Osteoblast (primary cell): Measurements from ENCODE around the gene KCNJ10. TPM values are rescaled to one million over a fixed set of nuclear protein-coding genes. Genes with fewer than 3 reads are reported as not detected.

Experiments
- DNase-seq: peaks from one replicate; pipeline ENCODE4 v3.0.0; 2011; ENCODE audit warnings: low spot score, mixed read lengths; ENCODE audit not compliant: insufficient read length; ENCODE audit errors: missing footprints
- H2AFZ ChIP-seq: 2 replicates; pipeline ENCODE4 v1.6.0; 2011; ENCODE audit warnings: mild to moderate bottlenecking, low read length
- H3K27ac ChIP-seq: 2 replicates; pipeline ENCODE4 v1.5.1; 2011; ENCODE audit warnings: mild to moderate bottlenecking, low read depth, low read length, moderate library complexity
- H3K27me3 ChIP-seq: 2 replicates; pipeline ENCODE4 v1.6.0; 2012; ENCODE audit warnings: mild to moderate bottlenecking, control low read depth, inconsistent platforms, low read length, moderate library complexity; ENCODE audit not compliant: insufficient read depth
- H3K36me3 ChIP-seq: 2 replicates; pipeline ENCODE4 v1.5.1; 2011; ENCODE audit warnings: mild to moderate bottlenecking, low read length, control low read depth, moderate library complexity; ENCODE audit not compliant: insufficient read depth
- H3K4me1 ChIP-seq: 2 replicates; pipeline ENCODE4 v1.5.1; 2011; ENCODE audit warnings: mild to moderate bottlenecking, low read length, control low read depth, moderate library complexity; ENCODE audit not compliant: insufficient read depth
- H3K4me2 ChIP-seq: 2 replicates; pipeline ENCODE4 v1.6.0; 2011; ENCODE audit warnings: mild to moderate bottlenecking, low read length; ENCODE audit not compliant: insufficient read depth
- H3K4me3 ChIP-seq: fragments of 200-600 bp; sonication (generic); 3 replicates; pipeline ENCODE4 v1.5.1; 2012; ENCODE audit warnings: mild to moderate bottlenecking, low read length, inconsistent platforms; ENCODE audit not compliant: insufficient read depth
- H3K79me2 ChIP-seq: 2 replicates; pipeline ENCODE4 v1.6.0; 2012; ENCODE audit warnings: mild to moderate bottlenecking, low read length, control low read depth, inconsistent platforms; ENCODE audit not compliant: insufficient read depth
- H3K9me3 ChIP-seq: 2 replicates; pipeline ENCODE4 v1.5.1; 2011; ENCODE audit warnings: low read depth, low read length, control low read depth
- H4K20me1 ChIP-seq: 2 replicates; pipeline ENCODE4 v1.6.0; 2012; ENCODE audit warnings: mild to moderate bottlenecking, low read length, control low read depth; ENCODE audit not compliant: insufficient read depth
- CTCF ChIP-seq: IDR thresholded peaks from 2 replicates; pipeline ENCODE4 v1.5.1; 2011; ENCODE audit warnings: mild to moderate bottlenecking, low read depth, low read length, moderate library complexity; ENCODE audit errors: extremely low read depth
- total RNA-seq: library from RNA; depleted of rRNA; stranded (reverse); fragments of >200 nt; gene quantifications from 2 replicates; pipeline ENCODE4 v1.2.3, GENCODE V29; 2012

Gene KCNJ10
- total RNA-seq, 1 donor: not detected

DNA sequence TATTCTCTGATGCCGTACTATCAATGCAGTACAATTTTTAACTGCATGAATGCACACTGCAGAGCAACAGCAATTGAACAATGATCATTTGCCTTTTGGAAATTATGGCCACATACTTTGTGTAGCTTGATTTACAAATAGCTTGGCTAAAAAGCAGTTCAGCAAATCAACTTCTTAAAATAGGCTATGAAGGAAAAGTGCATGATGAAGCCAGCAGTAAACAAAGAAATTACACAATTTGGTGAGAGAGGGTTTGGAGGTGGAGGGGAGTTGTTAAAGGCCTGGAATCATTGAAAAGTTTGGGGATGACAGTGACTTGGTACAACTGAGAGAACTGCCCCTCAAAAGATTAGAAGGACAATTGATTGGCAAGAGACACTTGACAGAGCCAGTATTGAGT lies 44.6 kb downstream of the KCNJ10 start:
- H3K4me2 ChIP-seq: no peak overlapping the region
- H4K20me1 ChIP-seq: no peaks in the 10 kb centered on the region
- no peaks in the 10 kb centered on the region for H3K27me3 ChIP-seq
- H3K79me2 ChIP-seq: peaks cover 4% of the 10 kb centered on the region
- H3K27ac ChIP-seq: no peak overlapping the region
- TF ChIP-seq CTCF: no peak
- no peak for DNase-seq
- H3K4me3 ChIP-seq: no peak overlapping the region
- H2AFZ ChIP-seq: no peak overlapping the region
- H3K9me3 ChIP-seq: no peaks in the 10 kb centered on the region
- no peaks in the 10 kb centered on the region for H3K36me3 ChIP-seq
- H3K4me1 ChIP-seq: no peaks in the 10 kb centered on the region

DNA sequence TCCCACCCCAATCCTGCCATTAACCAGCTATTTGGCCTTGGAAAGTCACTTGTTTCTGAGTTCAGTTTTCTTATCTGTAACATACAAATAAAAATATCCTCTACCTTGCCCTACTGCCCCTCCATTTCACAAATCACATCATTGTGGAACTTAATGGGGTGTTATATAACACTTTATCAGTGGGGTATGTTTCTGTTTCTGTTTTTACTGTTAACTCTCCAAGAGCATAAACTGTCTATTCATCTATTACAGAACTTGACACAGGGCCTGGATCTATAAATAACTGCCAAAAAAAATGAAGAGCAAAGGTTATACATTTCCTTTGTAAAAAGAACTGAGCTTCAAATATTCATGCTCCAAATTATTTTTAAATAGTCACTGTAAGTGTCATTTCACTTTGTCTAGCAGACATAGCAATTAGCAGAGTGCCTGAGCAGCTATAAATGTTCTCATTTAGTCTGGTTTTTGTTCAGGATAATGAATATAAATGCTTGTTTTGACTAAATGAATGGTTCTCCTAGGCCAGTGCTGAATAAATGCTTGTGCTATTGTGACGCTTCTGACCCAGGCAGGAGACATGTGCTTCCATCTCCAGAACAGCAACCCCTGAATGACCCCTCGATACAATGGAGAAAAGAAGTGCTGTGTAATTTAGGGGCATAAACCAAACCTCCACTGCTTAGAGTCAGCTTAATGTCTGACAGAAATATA lies 45.6 kb downstream of the KCNJ10 start:
- DNase-seq: no peak
- Histone ChIP-seq H3K9me3 (no peaks in the 10 kb centered on the region), H3K4me1 (peaks cover 3% of the 10 kb centered on the region), H3K79me2 (no peaks in the 10 kb centered on the region), H4K20me1 (no peaks in the 10 kb centered on the region), H3K4me3 (no peak overlapping the region), H2AFZ (no peak overlapping the region), H3K4me2 (no peak overlapping the region), H3K27me3 (no peaks in the 10 kb centered on the region), H3K36me3 (no peaks in the 10 kb centered on the region), H3K27ac (no peak overlapping the region)
- TF ChIP-seq CTCF: no peak

DNA sequence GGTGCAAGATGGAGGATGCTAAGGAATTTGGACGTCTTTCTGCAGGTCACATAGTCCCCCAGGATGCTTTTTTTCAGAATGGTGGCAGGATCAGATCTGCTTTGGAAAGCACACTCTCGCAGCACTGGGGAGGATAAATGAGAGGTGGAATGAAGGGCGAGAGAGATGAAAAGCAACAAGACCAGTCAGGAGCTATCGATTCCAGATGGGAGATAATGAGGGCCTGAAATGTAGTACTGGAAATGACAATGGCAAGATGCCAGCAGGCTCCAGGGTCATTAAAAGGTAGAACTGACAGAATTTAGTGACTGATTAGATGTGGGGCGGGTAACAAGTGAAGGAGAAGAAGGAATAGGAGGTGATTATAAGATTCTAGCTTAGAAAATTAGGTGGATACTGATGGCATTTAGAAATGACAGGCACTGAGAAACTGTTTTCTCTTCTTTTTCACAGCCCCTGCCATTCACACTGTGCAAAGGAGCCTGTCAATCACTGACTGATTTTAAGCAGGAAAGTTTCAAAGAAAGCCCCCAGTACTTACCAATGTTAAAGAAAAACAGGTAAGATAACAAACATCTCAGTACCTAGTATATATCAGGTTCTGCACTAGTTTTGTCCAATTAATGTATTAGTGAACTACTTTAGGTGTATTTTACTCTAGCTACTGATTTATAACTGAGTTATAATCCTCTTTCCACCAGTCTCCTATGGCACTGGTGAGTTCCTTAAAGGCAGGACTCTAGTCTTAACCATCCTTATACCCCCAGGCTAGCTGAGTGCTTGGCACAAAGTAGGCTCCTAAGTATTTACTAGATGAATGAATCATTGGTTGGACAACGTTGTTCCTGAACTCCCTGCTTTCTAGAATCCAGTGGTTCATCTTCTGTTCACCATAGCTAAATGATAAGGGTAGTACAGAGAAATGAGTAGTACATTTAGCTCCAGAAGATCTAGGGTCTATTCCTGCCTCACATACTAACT lies 47.3 kb downstream of the KCNJ10 start:
- Histone ChIP-seq H3K79me2 (no peaks in the 10 kb centered on the region), H3K27me3 (no peaks in the 10 kb centered on the region), H3K9me3 (no peaks in the 10 kb centered on the region), H3K4me3 (no peak overlapping the region), H2AFZ (no peak overlapping the region), H3K27ac (no peak overlapping the region), H3K4me2 (no peak overlapping the region), H3K4me1 (peaks cover 14% of the 10 kb centered on the region), H3K36me3 (no peaks in the 10 kb centered on the region), H4K20me1 (no peaks in the 10 kb centered on the region)
- TF ChIP-seq CTCF: no peak
- no peak for DNase-seq

DNA sequence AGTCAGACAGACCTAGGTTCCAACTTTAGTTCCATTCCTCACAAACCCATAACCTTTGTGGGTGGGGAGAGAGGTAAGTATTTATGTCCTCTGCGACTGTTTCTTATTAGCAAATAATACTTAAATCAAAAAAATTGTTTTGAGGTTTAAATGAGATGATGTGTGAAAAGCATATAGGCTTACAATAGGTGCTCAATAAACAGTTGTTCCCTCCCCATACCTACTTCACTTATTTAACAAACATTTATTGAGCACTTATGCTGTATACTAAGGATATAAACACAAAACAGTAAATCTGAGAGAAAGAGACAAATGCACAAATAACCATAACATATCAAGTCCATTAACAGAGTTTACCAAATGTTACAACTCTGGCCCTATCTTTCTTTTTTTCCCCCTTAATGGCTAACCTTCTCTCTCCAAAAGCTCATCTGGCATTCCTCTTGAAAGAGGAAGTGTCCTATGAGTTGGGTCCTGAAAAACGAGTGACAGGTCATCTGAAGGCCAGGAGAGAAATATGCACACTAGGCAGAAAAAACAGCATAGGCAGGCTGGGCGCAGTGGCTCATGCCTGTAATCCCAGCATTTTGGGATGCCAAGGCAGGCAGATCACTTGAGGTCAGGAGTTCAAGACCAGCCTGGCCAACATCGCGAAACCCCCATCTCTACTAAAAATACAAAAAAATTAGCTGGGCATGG lies 48.4 kb downstream of the KCNJ10 start:
- Histone ChIP-seq H3K4me1 (peaks cover 14% of the 10 kb centered on the region), H4K20me1 (no peaks in the 10 kb centered on the region), H3K79me2 (no peaks in the 10 kb centered on the region), H3K27me3 (no peaks in the 10 kb centered on the region), H3K4me3 (no peak overlapping the region), H3K27ac (no peak overlapping the region), H3K4me2 (no peak overlapping the region), H3K9me3 (no peaks in the 10 kb centered on the region), H3K36me3 (no peaks in the 10 kb centered on the region), H2AFZ (no peak overlapping the region)
- DNase-seq: no peak
- TF ChIP-seq CTCF: no peak
